Fibroblast of the conjunctiva (primary cell): Measurements from ENCODE around the gene WIPF2.

Source experiments
- DNase-seq: peaks from one replicate; pipeline ENCODE4 v3.0.0-alpha.2; 2010; ENCODE audit warnings: low read depth

WIPF2 gene

DNA sequence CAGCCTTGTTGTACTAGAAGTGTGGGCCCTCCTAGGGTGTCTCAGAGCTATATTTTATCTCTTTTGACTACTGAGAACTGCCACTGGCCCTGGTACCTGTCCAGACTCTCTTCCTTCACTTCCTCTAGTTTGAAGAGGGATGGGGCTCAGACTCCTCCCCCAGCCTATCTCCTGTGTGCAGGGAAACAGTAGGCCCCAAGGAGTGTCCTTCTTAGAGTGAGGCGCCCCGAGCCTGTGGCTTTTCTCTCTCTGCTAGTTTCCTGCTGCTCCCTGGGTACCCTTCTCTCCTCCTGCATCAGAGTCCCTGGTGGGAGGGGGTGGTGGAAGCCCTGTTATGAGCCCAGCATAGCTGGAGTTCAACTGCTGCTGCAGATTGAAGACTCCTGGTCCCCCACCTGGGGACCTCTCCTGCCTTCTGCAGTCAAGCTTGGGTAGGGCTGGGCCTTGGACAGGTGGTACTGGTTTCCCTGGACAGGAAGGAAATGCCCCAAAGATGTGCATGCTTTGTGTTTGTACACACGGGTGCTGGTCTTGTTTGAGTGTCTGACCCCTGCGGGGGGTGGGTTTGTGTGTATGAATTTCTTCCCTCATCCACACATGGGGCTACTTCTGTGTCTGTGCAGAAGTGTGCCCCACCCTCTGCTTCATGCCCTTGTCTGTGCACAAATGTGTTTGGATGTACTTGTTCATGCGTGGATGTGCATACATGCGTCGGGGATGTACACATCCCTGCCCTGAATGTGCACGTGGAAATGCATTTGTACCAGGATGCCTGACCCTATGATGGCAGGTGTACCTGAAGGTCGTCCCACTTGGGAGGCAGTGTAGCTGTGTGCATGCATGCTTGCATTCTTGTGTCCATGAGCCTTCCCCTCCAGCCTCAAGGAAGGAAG, 96.8 kb downstream of the WIPF2 start:
- DNase-seq, result no peak

DNA sequence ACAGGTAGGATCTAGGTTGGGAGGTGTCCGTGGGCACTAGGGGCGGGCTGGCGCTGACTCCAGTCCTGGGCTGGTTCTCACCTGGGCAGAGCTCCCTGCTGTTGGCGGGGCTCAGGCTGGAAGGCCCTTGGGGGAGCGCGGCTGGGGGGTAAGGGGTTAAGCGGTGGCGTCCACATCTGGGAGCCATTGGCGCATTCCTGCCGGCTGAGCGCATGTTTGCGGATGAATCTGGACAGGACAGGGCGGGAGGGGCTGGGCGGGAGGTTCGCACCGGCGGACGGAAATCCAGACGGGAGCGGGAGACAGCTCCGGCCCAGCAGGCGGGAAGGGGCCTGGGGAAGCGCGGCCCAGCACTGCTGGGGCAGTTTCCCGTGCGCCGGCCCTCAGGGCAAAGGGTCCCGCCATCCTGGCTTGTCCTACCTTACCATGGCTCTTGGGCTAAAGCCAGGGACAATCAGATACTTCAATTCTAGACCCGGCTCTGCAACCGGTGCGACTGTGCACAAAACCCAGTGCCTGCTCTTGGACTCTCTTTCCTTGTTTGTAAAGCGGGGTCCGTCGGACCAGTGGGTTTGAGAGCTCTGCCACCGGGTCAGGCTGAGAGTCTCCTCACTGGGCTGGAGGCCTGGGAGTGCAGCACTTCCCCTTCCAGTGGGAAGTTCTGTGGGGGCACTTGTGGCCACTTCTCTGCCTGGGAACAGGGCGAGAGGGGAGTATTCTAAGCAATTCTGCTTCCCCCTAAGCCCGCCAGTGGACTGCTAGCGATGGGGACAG, 97.7 kb downstream of the WIPF2 start:
- DNase-seq, result no peak

DNA sequence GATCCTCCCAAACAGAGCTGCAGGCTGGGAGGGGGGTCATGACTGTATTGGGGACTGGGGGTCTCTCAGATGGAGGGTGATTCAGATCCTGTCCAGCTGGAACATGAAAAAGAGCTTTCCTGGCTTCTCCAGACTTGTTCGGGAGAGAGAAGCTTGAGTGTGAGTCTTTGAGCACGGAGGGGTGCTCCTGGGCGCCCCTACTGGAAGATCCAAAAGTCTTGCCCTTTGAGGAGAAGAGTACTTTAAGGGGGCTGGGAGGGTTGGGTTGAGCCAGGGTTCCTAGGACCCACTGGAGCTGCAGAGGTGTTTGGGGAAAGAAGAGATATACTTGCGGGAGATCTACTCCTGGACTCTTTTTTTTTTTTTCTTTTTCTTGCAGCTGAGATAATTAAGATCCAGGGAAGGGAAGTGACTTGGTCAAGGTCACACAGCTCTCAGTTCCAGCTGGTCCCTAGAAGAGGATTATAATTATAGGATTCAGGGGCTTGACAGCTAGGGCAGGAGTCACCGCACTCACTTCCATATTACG, 98.3 kb downstream of the WIPF2 start:
- DNase-seq, result no peak

DNA sequence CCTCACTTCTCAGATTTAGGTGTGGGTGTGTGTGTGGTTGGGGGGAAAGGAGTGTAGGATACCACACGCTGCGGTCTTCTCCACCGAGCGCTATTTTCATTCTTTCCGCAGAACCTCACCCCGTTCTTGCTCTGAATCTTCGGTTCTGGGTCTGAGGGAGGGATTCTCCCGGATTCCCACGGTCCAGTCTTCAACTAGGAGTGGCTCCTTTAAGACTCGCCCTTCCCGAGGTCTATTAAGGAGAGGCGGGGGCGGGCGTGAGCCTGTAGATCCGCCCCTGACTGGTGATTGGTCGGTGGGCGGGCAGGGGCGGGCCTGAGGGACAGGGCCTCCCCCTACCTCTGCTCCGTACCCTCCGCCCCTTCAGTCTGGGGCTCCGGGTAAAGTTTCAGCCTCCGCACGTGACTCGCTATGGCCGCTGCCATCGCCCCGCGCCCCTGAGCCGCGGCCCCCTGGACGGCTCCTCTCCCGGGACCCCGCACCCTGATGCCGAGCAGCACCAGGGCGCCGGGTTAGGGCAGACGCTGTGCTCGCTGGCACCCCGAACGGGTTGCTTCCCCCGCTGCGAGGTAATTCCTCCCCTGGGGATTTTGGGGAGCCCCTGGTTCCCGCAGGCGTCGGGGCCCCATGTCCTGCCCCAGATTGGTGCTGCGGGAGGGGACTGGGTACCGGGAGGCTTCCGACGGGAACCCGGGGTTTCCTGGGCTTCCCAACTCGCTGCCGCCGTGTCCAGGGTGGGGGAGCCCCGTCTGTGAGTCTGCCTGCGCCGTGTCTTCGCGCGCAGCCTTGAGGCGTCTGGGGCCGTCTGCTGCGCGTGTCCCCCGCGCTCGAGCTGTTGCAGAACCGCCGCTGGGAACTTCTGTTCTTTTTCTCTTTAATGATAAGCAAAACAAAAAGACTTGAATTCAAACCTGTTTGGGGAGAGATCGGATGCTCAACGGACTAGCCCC, 99.1 kb downstream of the WIPF2 start:
- DNase-seq, result peak; percentile 92

DNA sequence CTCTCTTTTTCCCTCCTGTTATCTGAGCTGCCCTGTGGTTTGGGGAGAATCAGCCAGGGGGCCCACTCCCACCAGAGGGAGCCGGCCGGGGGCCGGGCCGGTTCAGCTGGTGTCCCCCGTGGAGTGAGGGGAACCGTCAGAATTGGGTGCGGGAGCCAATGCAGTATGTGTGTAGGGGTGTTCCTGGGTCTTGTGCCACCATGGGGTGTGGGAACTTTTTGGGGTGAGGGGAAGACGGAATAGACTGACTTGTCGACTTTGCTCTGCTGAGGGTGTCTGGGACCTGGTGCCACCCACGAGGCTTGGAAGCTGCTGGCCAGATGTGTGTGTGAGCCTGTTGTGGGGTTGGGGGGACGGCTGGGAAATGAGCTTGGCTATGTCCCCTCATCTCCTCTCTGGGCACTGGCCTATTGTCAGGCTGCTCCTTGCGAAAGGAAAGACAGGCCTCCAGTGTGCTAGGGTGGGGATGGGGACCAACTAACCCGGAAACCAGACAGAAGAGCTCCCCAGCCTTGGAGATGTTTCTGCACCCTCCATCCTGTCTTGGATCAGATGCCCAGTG, 99.8 kb downstream of the WIPF2 start:
- DNase-seq, result no peak

DNA sequence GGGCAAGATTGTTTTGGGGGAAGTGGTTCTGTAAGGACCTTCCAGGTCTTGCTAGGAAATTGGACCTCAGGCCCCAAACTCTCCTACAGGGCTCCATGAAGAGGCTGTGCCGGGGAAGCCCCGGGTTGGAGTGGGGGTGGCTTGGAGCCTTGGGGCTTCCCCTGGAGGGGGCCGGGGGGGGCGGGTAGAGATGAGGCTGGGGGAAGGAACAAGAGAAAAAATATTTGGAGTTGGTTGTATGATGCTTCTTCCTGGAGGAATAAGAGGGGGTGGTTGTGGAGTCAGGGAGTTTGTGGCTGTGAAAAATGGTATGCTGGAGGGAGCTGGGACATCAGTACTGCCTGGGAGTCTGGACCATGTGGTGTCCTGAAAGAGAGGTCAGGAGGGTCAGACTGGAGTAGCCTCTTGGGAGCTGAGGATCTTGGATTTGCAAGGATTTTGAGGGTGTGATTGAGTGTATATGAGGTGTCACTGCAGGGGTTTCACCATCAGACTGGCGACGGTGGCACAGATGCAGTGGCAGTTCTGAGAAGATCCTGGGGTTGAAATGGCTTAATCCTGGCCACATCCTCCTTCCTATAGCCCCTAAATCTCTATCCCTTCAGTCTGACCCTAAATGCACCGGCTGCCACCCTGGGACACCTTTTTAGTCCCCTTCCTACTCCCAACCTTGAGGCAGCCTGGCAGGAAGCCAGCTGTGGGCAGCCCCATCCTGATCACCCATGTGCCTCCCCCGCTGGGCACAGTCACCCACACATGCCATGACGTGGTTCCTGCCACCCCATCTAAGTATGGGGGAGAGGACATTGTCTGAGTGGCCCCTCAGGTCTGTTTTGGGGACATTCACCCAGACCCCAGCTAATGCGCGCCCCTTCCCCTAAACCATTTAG, 100.8 kb downstream of the WIPF2 start:
- no peak for DNase-seq

DNA sequence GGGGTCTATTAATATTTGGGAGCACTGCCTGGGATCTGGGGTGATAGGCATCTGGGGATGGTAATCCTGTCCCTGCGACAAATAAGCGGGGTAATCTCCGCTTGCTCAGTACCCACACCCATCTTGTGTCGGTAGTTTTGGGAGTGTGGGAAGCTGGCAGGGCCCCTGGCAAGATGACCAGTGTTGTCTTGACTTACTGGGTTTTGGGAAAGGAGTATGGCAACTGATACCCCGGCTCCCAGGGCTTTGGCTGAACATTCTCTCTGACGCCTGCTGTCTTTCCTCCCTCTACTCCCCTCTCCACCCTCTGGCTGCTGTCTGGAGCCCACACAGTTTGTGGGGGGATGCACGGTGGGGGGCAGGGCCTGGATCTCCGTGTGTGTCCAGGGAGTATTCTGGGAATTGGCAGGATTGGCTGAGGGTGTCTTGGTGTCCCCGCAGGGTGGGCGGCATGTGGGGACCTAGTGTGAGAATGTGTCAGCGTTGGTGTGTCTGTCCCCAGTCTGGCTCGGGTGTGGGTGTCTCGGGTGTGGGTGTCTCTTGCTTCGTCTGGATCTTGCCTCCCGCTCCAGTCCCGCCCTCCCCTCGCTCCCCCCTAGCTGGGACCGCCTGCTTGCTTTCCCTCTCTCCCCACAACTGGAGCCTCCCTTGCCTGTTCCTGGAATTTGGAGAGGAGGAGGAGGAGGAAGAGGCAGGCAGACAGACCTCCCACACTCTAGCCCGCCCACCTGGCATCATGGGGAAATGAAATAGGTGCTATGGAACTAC, 101.8 kb downstream of the WIPF2 start:
- no peak for DNase-seq

DNA sequence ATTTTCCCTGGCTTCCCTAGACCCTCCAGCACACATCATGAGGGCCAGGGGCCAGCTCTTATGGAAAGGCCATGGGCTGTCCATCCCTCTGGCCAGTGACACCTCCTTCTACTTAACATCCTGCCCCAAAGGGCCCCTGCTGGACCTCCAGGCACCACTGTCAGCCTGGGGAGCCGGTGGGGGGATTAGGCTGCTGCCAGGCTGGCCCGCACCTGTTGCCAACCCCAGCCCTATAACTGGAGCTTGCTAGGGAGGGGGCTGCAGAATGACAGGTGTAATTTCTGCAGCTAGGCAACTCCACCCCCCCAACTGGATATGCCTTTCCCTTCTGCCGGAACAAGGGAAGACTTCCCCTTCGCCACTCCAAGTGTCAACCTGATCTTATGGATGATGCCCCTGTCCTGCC, 102.4 kb downstream of the WIPF2 start:
- DNase-seq, result no peak

DNA sequence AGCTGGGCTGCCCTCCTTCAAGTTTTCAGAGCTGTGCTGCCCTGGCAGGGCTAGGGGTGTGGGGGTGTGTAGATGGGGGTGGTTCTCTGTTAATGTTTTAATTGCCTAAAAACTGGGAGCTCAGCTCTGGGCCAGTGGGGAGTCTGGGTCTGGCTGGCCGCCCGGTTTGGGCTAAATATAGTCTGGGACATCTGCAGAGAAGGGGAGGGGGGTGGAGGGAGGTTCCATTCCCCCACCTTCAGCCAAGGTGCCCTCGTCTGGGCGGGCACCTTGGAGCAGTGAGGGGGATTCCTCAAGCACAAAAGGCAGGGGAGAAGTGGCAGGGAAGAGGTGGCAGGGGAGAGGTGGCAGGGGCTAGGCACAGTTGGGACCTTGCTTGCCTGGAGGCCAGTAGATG, 102.9 kb downstream of the WIPF2 start:
- no peak for DNase-seq

DNA sequence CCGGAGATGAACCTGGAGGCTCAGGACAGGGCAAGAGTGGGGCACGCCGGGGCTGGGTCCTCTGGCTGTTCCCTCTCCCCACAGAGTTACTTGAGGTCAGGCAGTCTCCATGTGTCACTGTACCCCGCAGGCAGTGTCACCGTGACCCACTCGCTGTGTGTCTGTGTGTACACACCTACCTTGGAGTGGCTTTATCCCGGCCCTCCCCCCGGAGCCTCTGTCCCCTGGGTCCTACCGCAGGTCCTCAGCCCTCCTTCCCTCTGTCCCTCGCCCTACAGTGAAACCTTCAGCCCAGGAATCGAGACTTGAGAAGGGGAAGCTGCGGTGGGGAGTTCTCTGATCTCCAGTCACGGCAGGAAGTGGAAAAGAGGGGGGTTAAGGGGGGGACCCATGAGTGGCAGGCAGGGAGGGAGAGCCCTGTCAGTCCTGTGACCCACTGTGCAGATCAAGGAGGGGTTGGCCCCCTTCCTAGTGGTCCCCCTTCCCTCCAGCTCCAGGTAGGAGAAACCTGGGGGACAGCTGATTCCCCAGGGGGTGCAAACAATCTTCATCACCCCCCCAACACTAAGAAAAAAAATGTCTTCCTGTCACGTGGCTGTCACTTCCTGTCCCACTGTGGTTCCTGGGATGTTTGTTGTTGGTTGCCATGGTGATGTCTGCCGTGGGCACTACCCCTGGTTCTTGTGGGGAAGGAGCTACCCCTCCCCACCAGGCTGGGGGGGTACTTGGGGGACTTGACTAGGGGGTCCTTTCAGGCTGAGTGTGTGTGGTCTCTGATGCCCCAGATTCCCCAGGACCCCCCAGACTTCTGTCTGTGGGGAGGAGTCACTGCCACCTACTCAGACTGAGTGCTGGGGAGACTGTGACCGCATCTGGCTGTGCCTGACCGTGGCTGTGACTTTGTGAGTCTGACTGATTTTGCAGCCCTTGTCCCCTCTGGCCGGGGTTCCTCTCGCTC, 103.5 kb downstream of the WIPF2 start:
- peak; percentile 77 for DNase-seq

DNA sequence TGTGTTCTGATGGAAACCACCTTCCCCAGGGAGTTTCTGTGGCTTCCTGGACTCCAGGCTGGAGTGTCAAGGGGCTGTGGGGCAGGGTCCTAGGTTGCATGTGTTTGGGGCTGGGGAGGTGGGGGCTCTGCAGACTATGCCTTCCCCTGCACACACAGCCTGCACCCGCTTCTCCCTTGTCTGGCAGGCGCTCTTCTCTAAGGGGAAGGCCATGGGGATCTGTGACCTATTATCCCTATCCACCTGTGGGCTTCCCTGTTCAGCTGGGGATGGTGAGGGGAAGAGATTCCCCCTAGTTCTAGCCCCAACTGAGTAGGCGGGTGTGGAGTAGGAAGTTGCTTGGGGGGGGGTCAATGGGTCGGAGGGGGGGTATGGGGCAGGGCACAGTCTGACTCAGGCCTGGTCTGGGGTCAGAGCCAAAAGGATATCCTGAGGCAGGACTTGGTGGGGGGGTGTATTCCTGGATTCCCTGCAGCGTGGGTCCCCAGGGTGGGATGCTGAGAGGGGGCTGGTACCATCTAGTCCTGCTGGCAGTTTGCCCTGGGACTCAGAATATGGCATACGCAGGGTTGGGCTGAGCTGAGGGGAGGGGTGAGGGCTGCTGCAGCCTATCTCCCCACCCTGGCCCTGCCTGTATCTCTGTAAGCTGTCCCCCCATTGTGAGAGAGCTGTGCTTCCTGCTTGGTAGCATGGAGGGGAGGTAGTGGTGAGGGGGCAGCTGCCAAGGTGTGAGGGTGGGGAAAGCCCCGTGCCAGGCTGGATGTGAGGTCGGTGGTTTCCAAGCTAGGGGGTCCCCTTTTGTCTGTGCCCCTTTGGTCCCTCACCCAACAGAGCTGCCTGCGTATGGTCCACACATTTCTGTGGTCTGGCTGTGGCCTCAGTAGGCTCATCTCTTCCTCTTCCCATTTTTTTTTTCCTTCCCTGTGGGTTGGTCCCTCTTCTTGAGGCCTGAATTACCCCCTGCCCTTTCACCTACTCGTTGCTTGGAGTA, 104.6 kb downstream of the WIPF2 start:
- peak; percentile 68 for DNase-seq

DNA sequence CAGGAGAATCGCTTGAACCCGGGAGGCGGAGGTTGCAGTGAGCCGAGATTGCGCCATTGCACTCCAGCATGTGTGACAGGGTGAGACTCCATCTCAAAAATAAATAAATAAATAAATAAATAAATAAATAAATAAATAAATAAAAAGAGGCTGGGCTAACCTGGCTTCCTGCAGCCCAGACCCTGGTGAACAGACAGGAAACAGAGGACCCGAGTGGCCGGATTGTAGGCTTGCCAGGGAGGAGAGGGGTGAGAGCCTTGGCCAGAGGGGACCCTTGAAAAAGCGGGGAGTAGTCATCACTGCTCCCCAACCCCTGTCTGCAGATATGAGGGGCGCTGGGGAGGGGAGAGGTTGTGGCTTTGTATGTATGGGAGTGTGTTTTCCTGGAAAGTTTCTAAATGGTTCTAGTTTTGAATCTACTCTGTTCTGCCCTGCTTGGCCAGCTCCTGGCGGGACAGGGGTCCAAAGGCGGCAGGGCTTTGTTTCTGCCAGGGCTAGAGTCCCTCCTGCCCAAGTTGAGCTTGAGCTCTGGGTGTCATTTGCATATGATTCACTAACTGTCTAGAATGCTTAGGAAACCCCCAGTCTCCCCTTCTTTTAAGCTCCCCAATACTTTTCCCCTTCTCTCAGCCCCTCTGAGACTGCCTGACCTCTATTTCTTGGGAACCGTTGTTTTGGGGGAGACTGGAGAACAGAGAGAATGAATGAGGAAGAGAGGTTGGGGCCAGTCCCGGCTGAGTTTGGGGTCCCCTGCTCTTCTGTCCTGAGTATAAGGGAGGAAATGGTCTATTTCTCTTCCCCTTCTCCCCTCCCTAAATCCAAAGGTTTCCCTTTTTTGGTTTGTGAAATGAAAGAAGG, 106.3 kb downstream of the WIPF2 start:
- DNase-seq, result no peak

DNA sequence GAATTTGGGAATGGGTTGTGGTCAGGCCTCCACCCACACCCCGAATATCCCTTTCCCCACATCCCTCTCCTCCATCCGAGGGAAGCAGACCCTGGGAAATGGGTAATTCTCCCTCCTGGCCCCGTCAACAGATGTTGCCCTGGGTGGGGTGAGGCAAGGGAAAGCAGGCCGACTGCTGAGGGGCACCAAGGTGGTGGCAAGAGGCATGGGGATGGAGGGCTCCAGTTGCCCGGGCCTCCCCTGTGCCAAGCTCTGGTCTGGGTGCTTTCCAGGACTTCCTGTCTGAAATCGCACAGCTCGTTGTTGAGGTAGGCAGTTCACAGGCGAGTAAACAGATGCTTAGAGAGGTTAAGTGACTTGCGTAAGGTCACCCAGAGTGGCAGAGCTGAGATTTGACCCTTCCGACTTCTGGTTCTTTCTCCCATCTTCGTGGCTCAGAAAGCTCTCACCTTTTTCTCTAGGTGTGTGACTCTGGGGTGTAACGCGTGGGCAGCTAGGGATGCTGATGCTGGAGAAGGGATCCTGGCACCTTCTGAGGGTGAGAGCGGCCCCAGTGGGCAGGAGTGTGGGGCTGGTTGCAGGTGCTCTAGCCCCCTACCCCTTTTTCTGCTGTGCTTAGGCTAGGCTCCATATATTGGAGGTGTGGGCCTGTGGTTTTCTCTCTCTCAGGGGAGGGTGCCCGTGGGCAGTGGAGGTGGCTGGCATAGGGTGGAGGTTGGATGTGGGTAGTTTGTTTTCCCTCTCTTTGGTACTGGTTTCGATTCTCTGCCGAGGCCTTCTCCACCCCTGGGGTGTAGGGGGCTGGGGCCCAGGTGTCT, 107.1 kb downstream of the WIPF2 start:
- DNase-seq, result no peak

DNA sequence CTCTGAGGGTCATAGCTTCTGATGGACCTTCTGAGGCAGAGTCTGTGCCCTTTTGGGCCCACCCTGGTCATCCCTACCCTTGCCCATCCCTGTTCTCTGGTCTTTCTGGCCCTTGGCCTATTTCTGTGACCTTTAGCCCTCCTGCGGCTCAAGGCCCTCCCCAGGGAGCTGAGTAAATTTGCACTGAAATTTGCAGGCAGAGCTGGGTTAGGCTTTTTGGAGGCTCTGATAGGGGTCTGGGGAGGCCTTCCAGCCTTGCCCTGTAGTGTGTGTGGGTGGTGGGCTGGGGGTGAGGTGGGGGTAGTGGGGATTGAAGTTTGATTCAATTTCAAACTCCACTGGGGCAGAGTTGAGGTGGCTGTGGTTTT, 107.7 kb downstream of the WIPF2 start:
- DNase-seq, result no peak

DNA sequence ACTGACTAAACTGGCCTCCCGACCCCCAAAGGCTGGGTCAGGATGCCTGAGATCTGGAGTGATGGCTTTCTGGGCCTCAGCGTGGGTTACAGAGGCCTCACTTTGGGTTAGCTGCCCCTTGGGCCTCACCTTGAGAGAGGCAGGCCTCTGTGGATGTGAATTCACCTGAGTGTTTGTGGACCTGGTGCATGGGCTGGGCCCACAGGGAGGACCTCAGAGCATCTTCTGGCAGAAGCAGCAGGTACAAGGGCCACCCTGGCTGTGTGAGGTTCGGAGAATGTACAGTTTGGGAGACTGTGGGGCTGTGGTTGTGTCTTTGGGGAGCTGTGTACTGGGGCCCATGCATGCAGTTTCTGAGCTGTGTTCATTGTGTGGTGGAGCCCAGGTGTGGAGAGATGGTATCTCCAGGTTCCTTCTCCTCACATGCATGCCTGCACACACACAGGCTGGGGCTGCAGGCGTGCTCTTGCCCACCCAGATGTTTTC, 108.2 kb downstream of the WIPF2 start:
- no peak for DNase-seq
